Measurements from ENCODE around the gene CYSTM1. TPM values are rescaled to one million over a fixed set of nuclear protein-coding genes. Genes with fewer than 3 reads are reported as not detected.

Gene CYSTM1
- total RNA-seq, 1 experiment from 2014 or later: 79.2 TPM

GRCh38 chr5:140219068-140219991, 44.3 kb downstream of the CYSTM1 start:
- peak; percentile 66 for DNase-seq (ENCODE audit: low read depth)
- in situ Hi-C loops (cut with HindIII; ENCODE audit: low pct_unique_long_range_greater_than_20kb, low sequenced_read_pairs): no loop called here

GRCh38 chr5:140220032-140220697, 45.2 kb downstream of the CYSTM1 start:
- DNase-seq (ENCODE audit: low read depth): peak; percentile 89
- in situ Hi-C loops (cut with HindIII; ENCODE audit: low pct_unique_long_range_greater_than_20kb, low sequenced_read_pairs): no loop called here

- in situ Hi-C loops (cut with HindIII; ENCODE audit: low pct_unique_long_range_greater_than_20kb, low sequenced_read_pairs): no loop called here
- DNase-seq (ENCODE audit: low read depth): no peak
Observed at GRCh38 chr5:140220698-140221064, 45.7 kb downstream of the CYSTM1 start.

- in situ Hi-C loops (cut with HindIII; ENCODE audit: low pct_unique_long_range_greater_than_20kb, low sequenced_read_pairs): no loop called here
- peak; percentile 18 for DNase-seq (ENCODE audit: low read depth)
Observed at GRCh38 chr5:140221697-140222223, 46.8 kb downstream of the CYSTM1 start.

- in situ Hi-C loops (cut with HindIII; ENCODE audit: low pct_unique_long_range_greater_than_20kb, low sequenced_read_pairs): no loop called here
Observed at GRCh38 chr5:140222416-140222815, 47.4 kb downstream of the CYSTM1 start.

GRCh38 chr5:140223567-140223966, 48.6 kb downstream of the CYSTM1 start:
- DNase-seq (ENCODE audit: low read depth): no peak
- in situ Hi-C loops (cut with HindIII; ENCODE audit: low pct_unique_long_range_greater_than_20kb, low sequenced_read_pairs): no loop called here

More at GRCh38 chr5:140222416-140222815, 47.4 kb downstream of the CYSTM1 start:
- no peak for DNase-seq (ENCODE audit: low read depth)

GRCh38 chr5:140224658-140225057, 49.7 kb downstream of the CYSTM1 start:
- in situ Hi-C loops (cut with HindIII; ENCODE audit: low pct_unique_long_range_greater_than_20kb, low sequenced_read_pairs): no loop called here
- no peak for DNase-seq (ENCODE audit: low read depth)

- in situ Hi-C loops (cut with HindIII; ENCODE audit: low pct_unique_long_range_greater_than_20kb, low sequenced_read_pairs): no loop called here
- DNase-seq (ENCODE audit: low read depth): no peak
Observed at GRCh38 chr5:140225396-140225795, 50.4 kb downstream of the CYSTM1 start.

GRCh38 chr5:140227046-140227445, 52.1 kb downstream of the CYSTM1 start:
- in situ Hi-C loops (cut with HindIII; ENCODE audit: low pct_unique_long_range_greater_than_20kb, low sequenced_read_pairs): no loop called here
- DNase-seq (ENCODE audit: low read depth): no peak

- in situ Hi-C loops (cut with HindIII; ENCODE audit: low pct_unique_long_range_greater_than_20kb, low sequenced_read_pairs): no loop called here
Observed at GRCh38 chr5:140228364-140228837, 53.4 kb downstream of the CYSTM1 start.

GRCh38 chr5:140230373-140230772, 55.4 kb downstream of the CYSTM1 start:
- in situ Hi-C loops (cut with HindIII; ENCODE audit: low pct_unique_long_range_greater_than_20kb, low sequenced_read_pairs): no loop called here
- no peak for DNase-seq (ENCODE audit: low read depth)

More at GRCh38 chr5:140228364-140228837, 53.4 kb downstream of the CYSTM1 start:
- DNase-seq (ENCODE audit: low read depth): no peak

GRCh38 chr5:140232731-140233130, 57.7 kb downstream of the CYSTM1 start:
- DNase-seq (ENCODE audit: low read depth): no peak
- in situ Hi-C loops (cut with HindIII; ENCODE audit: low pct_unique_long_range_greater_than_20kb, low sequenced_read_pairs): no loop called here

- in situ Hi-C loops (cut with HindIII; ENCODE audit: low pct_unique_long_range_greater_than_20kb, low sequenced_read_pairs): no loop called here
- DNase-seq (ENCODE audit: low read depth): no peak
Observed at GRCh38 chr5:140234377-140234989, 59.5 kb downstream of the CYSTM1 start.

GRCh38 chr5:140235791-140236551, 61.0 kb downstream of the CYSTM1 start:
- in situ Hi-C loops (cut with HindIII; ENCODE audit: low pct_unique_long_range_greater_than_20kb, low sequenced_read_pairs): no loop called here

GRCh38 chr5:140236891-140237598, 62.1 kb downstream of the CYSTM1 start:
- in situ Hi-C loops (cut with HindIII; ENCODE audit: low pct_unique_long_range_greater_than_20kb, low sequenced_read_pairs): no loop called here
- DNase-seq (ENCODE audit: low read depth): no peak

More at GRCh38 chr5:140235791-140236551, 61.0 kb downstream of the CYSTM1 start:
- DNase-seq (ENCODE audit: low read depth): no peak

GRCh38 chr5:140238756-140239155, 63.8 kb downstream of the CYSTM1 start:
- in situ Hi-C loops (cut with HindIII; ENCODE audit: low pct_unique_long_range_greater_than_20kb, low sequenced_read_pairs): no loop called here
- no peak for DNase-seq (ENCODE audit: low read depth)

GRCh38 chr5:140239461-140239860, 64.5 kb downstream of the CYSTM1 start:
- no peak for DNase-seq (ENCODE audit: low read depth)
- in situ Hi-C loops (cut with HindIII; ENCODE audit: low pct_unique_long_range_greater_than_20kb, low sequenced_read_pairs): no loop called here
